Neural crest cell (in vitro differentiated cells): ENCODE results near the gene RNF141. TPM values are rescaled to one million over a fixed set of nuclear protein-coding genes. Genes with fewer than 3 reads are reported as not detected.

Experiments
- DNase-seq: peaks from one replicate; pipeline ENCODE4 v3.0.0; 2021; ENCODE audit warnings: low read depth, mixed read lengths, low spot score
- H3K27ac Mint-ChIP-seq: one replicate; pipeline ENCODE4 v1.8.0; 2021; ENCODE audit warnings: mild to moderate bottlenecking, mixed read lengths; ENCODE audit not compliant: unreplicated experiment
- H3K27me3 Mint-ChIP-seq: 2 replicates; pipeline ENCODE4 v1.8.0; 2021; ENCODE audit warnings: low read depth, mild to moderate bottlenecking, mixed read lengths
- H3K36me3 Mint-ChIP-seq: 2 replicates; pipeline ENCODE4 v1.8.0; 2021; ENCODE audit warnings: low read depth, mild to moderate bottlenecking, mixed read lengths
- H3K4me1 Mint-ChIP-seq: 2 replicates; pipeline ENCODE4 v1.8.0; 2021; ENCODE audit warnings: mixed read lengths
- H3K4me3 Mint-ChIP-seq: one replicate; pipeline ENCODE4 v1.8.0; 2021; ENCODE audit warnings: mild to moderate bottlenecking, mixed read lengths
- H3K9me3 Mint-ChIP-seq: 2 replicates; pipeline ENCODE4 v1.8.0; 2021; ENCODE audit warnings: mixed read lengths
- total RNA-seq: library from RNA; stranded (reverse); gene quantifications from 2 replicates; pipeline ENCODE4 v1.2.1, GENCODE V29; 2021
- TF ChIP-seq, protein P1 (sequence below): fragments of 200-600 bp; sonication (generic); conservative IDR thresholded peaks from 2 replicates; pipeline ENCODE4 v1.5.0; 2021; ENCODE audit warnings: antibody characterized with exemption, mild to moderate bottlenecking

RNF141 gene
- total RNA-seq, 1 donor from 2014 or later, result 33.0 TPM

DNA sequence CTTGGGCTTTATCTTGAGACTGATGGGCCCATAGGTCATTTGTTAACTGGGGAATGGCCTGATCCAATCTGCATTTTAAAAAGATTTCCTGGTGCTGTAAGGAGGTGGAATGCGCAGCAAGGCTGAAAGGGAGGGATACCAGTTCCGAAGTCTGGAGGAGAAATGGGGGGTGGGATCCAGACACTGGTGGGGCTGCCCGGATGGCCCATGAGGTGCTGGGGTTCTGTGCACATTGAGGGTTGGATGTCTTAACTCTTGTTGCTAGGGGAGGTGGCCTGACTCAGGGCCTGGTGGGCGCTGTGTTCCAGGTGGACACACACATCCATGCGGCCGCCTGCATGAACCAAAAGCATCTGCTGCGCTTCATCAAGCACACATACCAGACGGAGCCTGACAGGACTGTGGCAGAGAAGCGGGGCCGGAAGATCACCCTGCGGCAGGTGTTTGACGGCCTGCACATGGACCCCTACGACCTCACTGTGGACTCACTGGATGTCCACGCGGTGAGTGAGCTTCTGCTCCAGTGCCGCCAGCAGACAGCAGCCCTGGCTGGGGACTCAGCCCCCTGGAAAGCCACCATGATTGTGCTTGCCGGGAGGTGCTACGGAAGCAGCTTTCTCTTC lies 47.8 kb downstream of the RNF141 start:
- no peak for DNase-seq
- Mint-ChIP-seq H3K27me3 (no peaks in the 10 kb centered on the region), H3K4me1 (peaks cover 21% of the 10 kb centered on the region), H3K9me3 (peaks cover 3% of the 10 kb centered on the region), H3K36me3 (peaks cover 2% of the 10 kb centered on the region), H3K4me3 (no peak overlapping the region), H3K27ac (no peak overlapping the region)
- TF ChIP-seq, protein P1, sequence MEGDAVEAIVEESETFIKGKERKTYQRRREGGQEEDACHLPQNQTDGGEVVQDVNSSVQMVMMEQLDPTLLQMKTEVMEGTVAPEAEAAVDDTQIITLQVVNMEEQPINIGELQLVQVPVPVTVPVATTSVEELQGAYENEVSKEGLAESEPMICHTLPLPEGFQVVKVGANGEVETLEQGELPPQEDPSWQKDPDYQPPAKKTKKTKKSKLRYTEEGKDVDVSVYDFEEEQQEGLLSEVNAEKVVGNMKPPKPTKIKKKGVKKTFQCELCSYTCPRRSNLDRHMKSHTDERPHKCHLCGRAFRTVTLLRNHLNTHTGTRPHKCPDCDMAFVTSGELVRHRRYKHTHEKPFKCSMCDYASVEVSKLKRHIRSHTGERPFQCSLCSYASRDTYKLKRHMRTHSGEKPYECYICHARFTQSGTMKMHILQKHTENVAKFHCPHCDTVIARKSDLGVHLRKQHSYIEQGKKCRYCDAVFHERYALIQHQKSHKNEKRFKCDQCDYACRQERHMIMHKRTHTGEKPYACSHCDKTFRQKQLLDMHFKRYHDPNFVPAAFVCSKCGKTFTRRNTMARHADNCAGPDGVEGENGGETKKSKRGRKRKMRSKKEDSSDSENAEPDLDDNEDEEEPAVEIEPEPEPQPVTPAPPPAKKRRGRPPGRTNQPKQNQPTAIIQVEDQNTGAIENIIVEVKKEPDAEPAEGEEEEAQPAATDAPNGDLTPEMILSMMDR, result no peak

DNA sequence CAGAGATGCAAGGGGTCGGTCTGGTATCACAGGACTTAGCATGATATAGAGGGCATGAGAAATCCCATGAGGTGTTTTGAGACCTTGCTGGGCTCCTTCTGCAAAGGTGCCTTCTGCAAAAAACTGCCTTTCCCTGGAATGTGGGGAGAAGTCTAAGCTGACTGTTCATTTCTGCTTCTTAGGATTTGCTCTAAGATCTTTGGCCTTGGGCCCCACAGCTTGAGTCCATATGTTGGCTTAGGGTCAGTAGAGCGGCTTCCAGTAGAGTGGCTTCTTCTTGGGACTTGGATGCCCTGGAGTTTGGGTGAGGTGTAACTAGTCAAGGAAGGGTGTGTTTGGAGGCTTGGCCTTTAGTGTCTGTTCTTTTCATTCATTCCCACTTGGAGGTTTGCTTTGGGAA lies 48.9 kb downstream of the RNF141 start:
- Mint-ChIP-seq H3K4me1 (peaks cover 23% of the 10 kb centered on the region), H3K9me3 (peaks cover 3% of the 10 kb centered on the region), H3K4me3 (no peak overlapping the region), H3K36me3 (peaks cover 2% of the 10 kb centered on the region), H3K27me3 (no peaks in the 10 kb centered on the region), H3K27ac (no peak overlapping the region)
- TF ChIP-seq, protein P1, result no peak
- DNase-seq, result no peak

DNA sequence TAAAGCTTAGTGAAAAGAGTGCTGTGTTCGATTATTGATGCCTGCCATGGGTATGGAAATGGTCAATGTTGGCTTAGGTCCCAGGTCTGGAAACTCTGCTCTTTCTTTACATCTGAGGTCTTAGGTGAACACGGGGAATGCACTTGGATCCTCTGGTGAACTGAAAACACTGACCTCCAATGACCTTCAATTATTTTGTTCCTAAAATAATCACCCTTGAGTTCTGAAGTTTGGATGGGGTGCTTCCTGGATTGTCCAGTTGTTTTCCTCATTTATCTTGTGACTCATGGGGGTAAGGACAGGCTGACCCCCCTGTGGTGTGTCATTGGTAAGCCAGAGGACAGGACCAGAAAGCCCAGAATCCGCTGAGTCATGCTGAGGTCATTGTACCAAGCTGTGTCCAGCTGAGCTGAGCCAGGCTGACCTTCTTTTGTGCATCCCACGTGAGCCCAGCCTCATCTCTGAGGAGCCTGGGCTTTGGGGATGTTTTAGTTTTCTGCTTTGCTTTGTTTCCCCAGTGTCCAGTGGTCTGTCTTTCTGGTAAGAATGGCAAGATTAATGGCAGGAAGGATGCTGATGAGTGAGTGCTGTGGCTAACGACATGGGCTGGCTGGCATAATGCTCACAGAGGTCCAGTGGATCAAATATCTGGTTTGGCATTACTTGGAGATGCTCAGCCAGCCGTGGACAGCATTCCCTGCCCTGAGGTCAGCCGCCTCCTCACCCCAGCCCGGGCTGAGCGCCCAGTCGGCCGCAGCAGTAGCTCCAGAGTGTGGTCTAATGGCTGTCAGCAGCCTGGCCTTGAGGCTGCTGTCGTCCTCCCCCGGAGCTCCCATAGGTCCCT lies 50.4 kb downstream of the RNF141 start:
- H3K4me3 Mint-ChIP-seq, result no peak overlapping the region
- peak overlapping the region; percentile 52 for H3K27ac Mint-ChIP-seq
- peaks cover 2% of the 10 kb centered on the region for H3K36me3 Mint-ChIP-seq
- peaks cover 23% of the 10 kb centered on the region for H3K4me1 Mint-ChIP-seq
- no peak for DNase-seq
- H3K27me3 Mint-ChIP-seq, result no peaks in the 10 kb centered on the region
- TF ChIP-seq, protein P1, result no peak
- peaks cover 3% of the 10 kb centered on the region for H3K9me3 Mint-ChIP-seq

DNA sequence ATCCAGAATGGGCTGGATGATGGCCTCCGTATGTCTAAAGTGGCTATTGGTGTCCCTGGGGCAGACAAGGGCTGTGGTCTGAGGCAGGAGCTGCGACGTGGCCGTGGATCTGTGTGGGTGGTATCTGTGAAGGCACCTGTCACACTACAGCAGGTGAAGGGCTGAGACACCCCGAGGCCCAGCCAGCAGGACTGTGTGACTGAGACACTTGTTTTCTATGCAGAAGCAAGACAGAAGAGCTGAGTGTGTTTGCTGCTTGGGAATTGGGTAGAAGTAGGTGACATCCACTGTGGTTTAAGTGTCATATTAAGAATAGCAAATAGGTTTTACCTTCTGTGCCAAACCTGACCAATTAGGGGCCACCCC lies 51.0 kb downstream of the RNF141 start:
- DNase-seq, result no peak
- H3K4me1 Mint-ChIP-seq, result peaks cover 23% of the 10 kb centered on the region
- peak overlapping the region; percentile 76 for H3K27ac Mint-ChIP-seq
- H3K4me3 Mint-ChIP-seq, result no peak overlapping the region
- peaks cover 2% of the 10 kb centered on the region for H3K36me3 Mint-ChIP-seq
- H3K9me3 Mint-ChIP-seq, result peaks cover 3% of the 10 kb centered on the region
- H3K27me3 Mint-ChIP-seq, result no peaks in the 10 kb centered on the region
- TF ChIP-seq, protein P1, result no peak

DNA sequence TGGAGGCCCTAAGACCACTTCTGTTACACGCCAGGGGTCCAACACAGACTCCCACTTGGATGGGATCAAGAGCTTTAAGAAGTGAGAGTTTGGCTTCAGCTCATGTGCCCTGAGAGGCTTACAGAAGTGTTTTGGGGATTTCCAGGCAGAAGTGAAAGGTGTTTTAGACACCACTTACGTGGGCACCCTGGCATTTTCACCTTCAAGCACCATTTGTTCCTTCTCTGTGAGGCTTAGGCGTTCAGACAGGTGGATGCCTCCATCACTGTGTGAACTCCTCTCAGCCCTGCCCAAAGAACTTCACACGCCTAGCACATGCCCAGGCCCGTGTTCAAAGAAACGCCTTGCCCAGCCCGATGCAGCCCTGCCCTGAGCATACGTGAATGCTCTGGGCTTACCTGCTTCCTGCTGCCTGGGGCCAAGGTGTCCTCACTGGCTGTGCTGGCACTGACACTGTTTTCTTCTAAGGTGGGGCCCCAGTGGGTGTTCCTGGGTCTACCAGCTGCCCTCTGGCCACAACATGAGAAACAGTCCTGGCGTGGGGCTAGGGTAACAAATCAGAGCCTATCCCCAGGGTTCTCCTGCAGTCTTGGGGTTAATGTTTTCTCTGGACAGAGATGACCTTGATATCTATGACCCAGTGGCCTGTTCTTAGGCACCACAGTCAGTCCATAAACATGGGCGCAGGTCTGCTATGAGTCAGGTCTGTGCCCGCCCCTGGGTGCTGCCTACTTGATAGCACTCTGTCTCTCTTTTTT lies 51.9 kb downstream of the RNF141 start:
- H3K36me3 Mint-ChIP-seq, result peaks cover 2% of the 10 kb centered on the region

More for the DNA sequence above, 51.9 kb downstream of the RNF141 start:
- Mint-ChIP-seq H3K27me3 (no peaks in the 10 kb centered on the region), H3K4me3 (no peak overlapping the region), H3K27ac (no peak overlapping the region), H3K9me3 (peaks cover 3% of the 10 kb centered on the region), H3K4me1 (peaks cover 23% of the 10 kb centered on the region)
- DNase-seq, result no peak
- TF ChIP-seq, protein P1, result no peak
